CD14-positive monocyte (primary cell): ENCODE results near the gene COPG2. TPM values are rescaled to one million over a fixed set of nuclear protein-coding genes. Genes with fewer than 3 reads are reported as not detected.

Experiments used
- DNase-seq, 3 donors: peaks; one replicate each; pipeline ENCODE4 v3.0.0-alpha.2; 2011 to 2022
- H2AFZ ChIP-seq: 2 replicates; pipeline ENCODE4 v1.6.0; 2012; ENCODE audit warnings: mild to moderate bottlenecking, low read depth, low read length, inconsistent platforms; ENCODE audit not compliant: insufficient read depth, poor library complexity, severe bottlenecking
- H3K27ac ChIP-seq, 2 donors: 1 replicate in 1 of 2; 2 replicates in 1 of 2; pipeline ENCODE4 v1.5.1; 2012 to 2013; ENCODE audit warnings: low read length in 2 of 2, control low read depth in 1 of 2, inconsistent platforms in 1 of 2, low read depth in 1 of 2, mild to moderate bottlenecking in 1 of 2
- H3K27me3 ChIP-seq, 2 donors: one replicate each; pipeline versions ENCODE4 v1.6.0 to v1.6.1; 2011 to 2013; ENCODE audit warnings: low read length in 2 of 2; ENCODE audit not compliant: control insufficient read depth in 2 of 2, insufficient read depth in 2 of 2
- H3K36me3 ChIP-seq, 2 donors: replicated peaks in 1 of 2; 1 replicate in 1 of 2; 2 replicates in 1 of 2; pipeline versions ENCODE4 v1.5.1 to v1.6.1; 2012 to 2013; ENCODE audit warnings: low read length in 2 of 2, control low read depth in 1 of 2, inconsistent platforms in 1 of 2, mild to moderate bottlenecking in 1 of 2; ENCODE audit not compliant: insufficient read depth in 2 of 2, control insufficient read depth in 1 of 2
- H3K4me1 ChIP-seq, 2 donors: 1 replicate in 1 of 2; 2 replicates in 1 of 2; pipeline versions ENCODE4 v1.5.1 to v1.6.1; 2012 to 2013; ENCODE audit warnings: low read length in 2 of 2, control low read depth in 1 of 2, inconsistent platforms in 1 of 2, mild to moderate bottlenecking in 1 of 2, moderate library complexity in 1 of 2; ENCODE audit not compliant: insufficient read depth in 2 of 2, control insufficient read depth in 1 of 2
- H3K4me2 ChIP-seq: replicated peaks from 2 replicates; pipeline ENCODE3; 2012; ENCODE audit warnings: low read length, moderate library complexity, mild to moderate bottlenecking; ENCODE audit not compliant: poor library complexity, severe bottlenecking; ENCODE audit errors: extremely low read depth
- H3K4me3 ChIP-seq, 3 experiments: fragments of 200-600 bp in 1 of 3; sonication (generic) in 1 of 3; replicated peaks in 1 of 3; 1 replicate in 2 of 3; 2 replicates in 1 of 3; pipeline ENCODE4 v1.5.1; 2011 to 2013; ENCODE audit warnings: low read length in 3 of 3, mild to moderate bottlenecking in 3 of 3, control low read depth in 2 of 3, low read depth in 2 of 3, inconsistent platforms in 1 of 3, moderate library complexity in 1 of 3
- H3K79me2 ChIP-seq: 2 replicates; pipeline ENCODE4 v1.6.0; 2012; ENCODE audit warnings: mild to moderate bottlenecking, control low read depth, inconsistent platforms, low read length, moderate library complexity; ENCODE audit not compliant: insufficient read depth
- H3K9ac ChIP-seq: 2 replicates; pipeline ENCODE4 v1.6.0; 2017; ENCODE audit warnings: low read length, mild to moderate bottlenecking; ENCODE audit not compliant: insufficient read depth, poor library complexity, severe bottlenecking
- H3K9me3 ChIP-seq, 2 donors: replicated peaks in 1 of 2; 1 replicate in 1 of 2; 2 replicates in 1 of 2; pipeline versions ENCODE4 v1.5.1 to v1.6.1; 2012 to 2013; ENCODE audit warnings: low read length in 2 of 2, control low read depth in 1 of 2; ENCODE audit not compliant: control insufficient read depth in 1 of 2, insufficient read depth in 1 of 2
- H4K20me1 ChIP-seq: 2 replicates; pipeline ENCODE4 v1.6.0; 2012; ENCODE audit warnings: mild to moderate bottlenecking, low read length, control low read depth, moderate library complexity; ENCODE audit not compliant: insufficient read depth
- H3K27ac Mint-ChIP-seq, 7 donors: one replicate each; pipeline ENCODE4 v1.8.0; 2020; ENCODE audit warnings: mild to moderate bottlenecking in 7 of 7, mixed read lengths in 7 of 7, moderate library complexity in 6 of 7, inconsistent platforms in 2 of 7
- H3K27me3 Mint-ChIP-seq, 3 donors: one replicate each; pipeline ENCODE4 v1.8.0; 2021 to 2022; ENCODE audit warnings: low read depth in 3 of 3, mild to moderate bottlenecking in 3 of 3, mixed read lengths in 3 of 3, moderate library complexity in 3 of 3, inconsistent platforms in 1 of 3
- H3K36me3 Mint-ChIP-seq, 2 donors: one replicate each; pipeline ENCODE4 v1.8.0; 2020; ENCODE audit warnings: mixed read lengths in 2 of 2, inconsistent platforms in 1 of 2, mild to moderate bottlenecking in 1 of 2
- H3K4me1 Mint-ChIP-seq: one replicate; pipeline ENCODE4 v1.8.0; 2020; ENCODE audit warnings: mild to moderate bottlenecking, mixed read lengths
- H3K4me3 Mint-ChIP-seq, 2 donors: one replicate each; pipeline ENCODE4 v1.8.0; 2020; ENCODE audit warnings: mild to moderate bottlenecking in 2 of 2, mixed read lengths in 2 of 2, moderate library complexity in 1 of 2
- H3K9me3 Mint-ChIP-seq, 7 donors: one replicate each; pipeline ENCODE4 v1.8.0; 2020 to 2022; ENCODE audit warnings: mixed read lengths in 7 of 7, mild to moderate bottlenecking in 6 of 7, moderate library complexity in 6 of 7, inconsistent platforms in 2 of 7
- WGBS: methylation state at CpG from one replicate; pipeline ENCODE4 v1.1.5; 2013; ENCODE audit warnings: missing lambda C conversion rate; ENCODE audit not compliant: insufficient coverage; 5-methylcytosine and 5-hydroxymethylcytosine counted together
- intact Hi-C, 2 donors: fragments of 100-400 bp; cut with micrococcal nuclease; formaldehyde crosslinking; loops; one replicate each; pipeline versions ENCODE4 v1.15.0 to v1.15.1; 2023
- polyA plus RNA-seq, 3 donors: library from polyadenylated mRNA; depleted of rRNA in 1 of 3; unstranded in 2 of 3; stranded (reverse) in 1 of 3; fragments of 300-500 nt in 2 of 3; fragments of >200 nt in 1 of 3; fragmentation: Illumina TruSeq in 2 of 3; gene quantifications; 1 replicate in 2 of 3; 2 replicates in 1 of 3; pipeline ENCODE4 v1.2.3, GENCODE V29; 2012 to 2021
- TF ChIP-seq, protein P1 (sequence below): fragments of 200-600 bp; IDR thresholded peaks from one replicate; pipeline ENCODE4 v1.8.0; 2022; ENCODE audit warnings: antibody characterized with exemption, mild to moderate bottlenecking

Gene COPG2
- polyA plus RNA-seq, 3 donors, result 2.7 to 10.3 (median 9.6) TPM

DNA sequence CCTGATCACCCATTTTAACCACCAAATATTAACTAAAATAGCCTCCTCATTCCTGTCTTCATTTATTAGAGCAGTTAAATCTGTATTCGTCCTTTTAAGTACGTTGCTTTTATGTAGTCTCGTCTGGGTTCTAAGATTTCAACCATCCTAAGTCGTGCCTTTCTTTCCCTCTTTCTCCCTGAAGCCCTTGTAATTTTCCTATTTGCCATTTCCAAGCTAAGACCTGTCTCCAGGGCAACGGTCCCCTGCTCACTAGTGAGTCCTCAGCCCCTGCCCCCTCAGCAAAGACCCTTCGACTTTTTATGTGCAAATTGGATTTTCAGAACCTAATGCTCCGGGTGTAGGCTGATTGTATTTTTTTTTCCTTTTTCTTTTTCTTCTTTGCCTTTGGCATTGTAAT is 192.8 kb downstream of the COPG2 start:
- intact Hi-C loops, result no loop called here
- Histone ChIP-seq H2AFZ (no peak overlapping the region), H3K36me3 (no peaks in the 10 kb centered on the region), H3K4me2 (no peak overlapping the region), H3K9ac (no peak overlapping the region), H4K20me1 (no peaks in the 10 kb centered on the region), H3K27me3 (no peaks in the 10 kb centered on the region), H3K4me1 (peaks cover 30 to 35% of the 10 kb centered on the region in 2 donors), H3K4me3 (no peak overlapping the region), H3K27ac (no peak overlapping the region), H3K9me3 (no peaks in the 10 kb centered on the region), H3K79me2 (no peaks in the 10 kb centered on the region)
- peaks cover 0 to 3% (median 1%) of the 10 kb centered on the region in 3 donors for H3K27me3 Mint-ChIP-seq
- WGBS, result 100% methylated on average over 3 of the region's 7 CpGs
- H3K36me3 Mint-ChIP-seq, result no peaks in the 10 kb centered on the region
- peaks cover 34% of the 10 kb centered on the region for H3K4me1 Mint-ChIP-seq
- no peak for DNase-seq
- H3K9me3 Mint-ChIP-seq, result peaks cover 0 to 8% (median 2%) of the 10 kb centered on the region in 7 donors
- no peak overlapping the region for H3K27ac Mint-ChIP-seq
- H3K4me3 Mint-ChIP-seq, result no peak overlapping the region
- TF ChIP-seq, protein P1, sequence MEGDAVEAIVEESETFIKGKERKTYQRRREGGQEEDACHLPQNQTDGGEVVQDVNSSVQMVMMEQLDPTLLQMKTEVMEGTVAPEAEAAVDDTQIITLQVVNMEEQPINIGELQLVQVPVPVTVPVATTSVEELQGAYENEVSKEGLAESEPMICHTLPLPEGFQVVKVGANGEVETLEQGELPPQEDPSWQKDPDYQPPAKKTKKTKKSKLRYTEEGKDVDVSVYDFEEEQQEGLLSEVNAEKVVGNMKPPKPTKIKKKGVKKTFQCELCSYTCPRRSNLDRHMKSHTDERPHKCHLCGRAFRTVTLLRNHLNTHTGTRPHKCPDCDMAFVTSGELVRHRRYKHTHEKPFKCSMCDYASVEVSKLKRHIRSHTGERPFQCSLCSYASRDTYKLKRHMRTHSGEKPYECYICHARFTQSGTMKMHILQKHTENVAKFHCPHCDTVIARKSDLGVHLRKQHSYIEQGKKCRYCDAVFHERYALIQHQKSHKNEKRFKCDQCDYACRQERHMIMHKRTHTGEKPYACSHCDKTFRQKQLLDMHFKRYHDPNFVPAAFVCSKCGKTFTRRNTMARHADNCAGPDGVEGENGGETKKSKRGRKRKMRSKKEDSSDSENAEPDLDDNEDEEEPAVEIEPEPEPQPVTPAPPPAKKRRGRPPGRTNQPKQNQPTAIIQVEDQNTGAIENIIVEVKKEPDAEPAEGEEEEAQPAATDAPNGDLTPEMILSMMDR, result no peak

DNA sequence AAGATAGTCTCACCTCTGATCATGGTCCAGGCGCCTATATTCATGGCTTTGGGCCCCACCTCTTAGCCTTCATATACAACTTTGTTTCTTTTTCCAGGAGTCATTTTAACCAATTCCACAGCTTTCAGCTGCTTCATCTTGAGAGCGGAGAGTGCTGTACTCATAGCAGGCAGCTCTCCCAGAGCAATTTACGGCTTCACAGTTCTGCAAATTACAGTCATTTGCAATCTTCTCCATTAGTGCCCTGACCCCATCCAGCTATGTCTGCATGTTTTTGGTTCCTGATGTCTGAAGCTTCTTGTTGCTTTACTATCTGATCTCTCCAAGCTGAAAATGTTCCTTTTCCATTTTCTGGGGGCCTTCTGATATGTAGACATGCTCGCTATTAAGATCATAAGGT is 194.7 kb downstream of the COPG2 start:
- Histone ChIP-seq H3K27ac (peak overlapping the region; percentile 22 to 74), H2AFZ (peak overlapping the region; percentile 73), H4K20me1 (no peaks in the 10 kb centered on the region), H3K9ac (peak overlapping the region; percentile 2), H3K9me3 (no peaks in the 10 kb centered on the region), H3K27me3 (no peaks in the 10 kb centered on the region), H3K36me3 (no peaks in the 10 kb centered on the region), H3K4me3 (peak overlapping the region in 2 of 3 experiments; percentile 9 to 56), H3K79me2 (no peaks in the 10 kb centered on the region), H3K4me1 (peaks cover 21 to 22% of the 10 kb centered on the region in 2 donors), H3K4me2 (peak overlapping the region; percentile 63)
- no peak for DNase-seq
- no peaks in the 10 kb centered on the region for H3K36me3 Mint-ChIP-seq
- TF ChIP-seq, protein P1, result no peak
- H3K27ac Mint-ChIP-seq, result peak overlapping the region; percentile 2 to 88 (median 68)
- H3K27me3 Mint-ChIP-seq, result peaks cover 0 to 3% (median 1%) of the 10 kb centered on the region in 3 donors
- intact Hi-C loops, result no loop called here
- WGBS, result 9% methylated on average over 3 of the region's 4 CpGs
- H3K4me3 Mint-ChIP-seq, result peak overlapping the region; percentile 12 to 87
- H3K4me1 Mint-ChIP-seq, result peaks cover 22% of the 10 kb centered on the region
- H3K9me3 Mint-ChIP-seq, result peaks cover 0 to 8% (median 2%) of the 10 kb centered on the region in 7 donors
